ENCODE results near the gene UNKL. TPM values are rescaled to one million over a fixed set of nuclear protein-coding genes. Genes with fewer than 3 reads are reported as not detected.
A peak's percentile ranks its signal among the peaks of the same experiment; 100 is the strongest.

UNKL gene
- total RNA-seq, 2 donors from 2014 or later, result 9.9 to 11.3 TPM

DNA sequence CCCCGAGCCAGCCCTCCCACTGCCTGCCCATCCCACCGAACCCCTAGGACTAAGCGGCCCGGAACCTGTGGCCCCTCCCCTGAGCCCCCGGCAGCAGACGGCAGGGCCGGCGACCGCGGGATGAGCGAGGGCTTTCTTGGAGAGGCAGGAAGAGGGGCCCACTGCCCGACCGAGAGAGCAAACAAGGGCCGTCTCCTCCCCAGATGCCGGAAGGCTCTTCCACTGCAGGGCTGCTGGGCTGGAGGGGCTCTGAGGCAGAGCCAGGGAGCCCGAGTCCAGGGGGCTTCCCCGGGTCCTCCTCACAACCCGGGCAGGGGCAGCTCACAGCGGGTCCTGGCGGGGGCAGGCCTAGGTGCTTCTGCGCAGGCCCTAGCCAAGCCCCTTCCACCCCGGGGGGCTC is 19.3 kb upstream of the UNKL start:
- intact Hi-C loops (cut with DNase I), result no loop called here
- DNase-seq (ENCODE audit: low spot score), result no peak

DNA sequence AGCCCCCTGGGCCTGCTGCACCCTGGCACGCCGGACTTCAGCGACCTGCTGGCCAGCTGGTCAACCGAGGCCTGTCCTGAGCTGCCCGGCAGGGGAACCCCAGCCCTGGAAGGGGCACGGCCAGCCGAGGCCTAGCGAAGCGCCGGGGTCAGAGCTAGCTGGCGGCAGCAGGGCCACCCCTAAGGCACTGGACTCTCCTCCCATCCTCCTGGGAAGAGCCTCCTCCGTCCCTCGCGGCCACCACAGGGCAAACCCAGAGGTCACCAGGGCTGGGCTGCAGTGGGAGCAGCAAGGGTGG is 18.7 kb upstream of the UNKL start:
- no peak for DNase-seq (ENCODE audit: low spot score)
- intact Hi-C loops (cut with DNase I), result no loop called here

DNA sequence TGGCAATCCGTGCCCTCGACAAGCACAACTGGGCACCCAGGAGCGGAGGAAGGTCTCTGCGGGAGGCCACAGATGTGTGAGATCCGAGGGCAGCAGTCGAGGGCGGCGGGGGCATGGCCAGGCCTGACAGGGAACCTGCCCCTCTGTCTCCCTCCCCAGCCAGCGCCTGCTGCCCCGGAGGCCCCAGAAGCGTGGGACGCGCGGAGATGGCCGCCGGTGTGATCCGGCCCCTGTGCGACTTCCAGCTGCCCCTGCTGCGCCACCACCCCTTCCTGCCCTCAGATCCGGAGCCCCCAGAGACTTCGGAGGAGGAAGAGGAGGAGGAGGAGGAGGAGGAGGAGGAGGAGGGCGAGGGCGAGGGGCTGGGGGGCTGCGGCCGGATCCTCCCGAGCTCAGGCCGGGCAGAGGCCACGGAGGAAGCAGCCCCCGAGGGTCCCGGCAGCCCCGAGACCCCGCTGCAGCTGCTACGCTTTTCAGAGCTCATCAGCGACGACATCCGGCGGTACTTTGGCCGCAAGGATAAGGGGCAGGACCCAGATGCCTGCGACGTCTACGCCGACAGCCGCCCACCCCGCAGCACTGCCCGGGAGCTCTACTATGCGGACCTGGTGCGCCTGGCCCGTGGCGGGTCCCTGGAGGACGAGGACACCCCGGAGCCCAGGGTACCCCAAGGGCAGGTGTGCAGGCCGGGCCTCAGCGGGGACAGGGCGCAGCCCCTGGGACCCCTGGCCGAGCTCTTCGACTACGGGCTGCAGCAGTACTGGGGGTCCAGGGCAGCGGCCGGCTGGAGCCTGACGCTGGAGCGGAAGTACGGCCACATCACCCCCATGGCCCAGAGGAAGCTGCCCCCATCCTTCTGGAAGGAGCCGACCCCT is 18.1 kb upstream of the UNKL start:
- intact Hi-C loops (cut with DNase I), result no loop called here
- DNase-seq (ENCODE audit: low spot score), result no peak

DNA sequence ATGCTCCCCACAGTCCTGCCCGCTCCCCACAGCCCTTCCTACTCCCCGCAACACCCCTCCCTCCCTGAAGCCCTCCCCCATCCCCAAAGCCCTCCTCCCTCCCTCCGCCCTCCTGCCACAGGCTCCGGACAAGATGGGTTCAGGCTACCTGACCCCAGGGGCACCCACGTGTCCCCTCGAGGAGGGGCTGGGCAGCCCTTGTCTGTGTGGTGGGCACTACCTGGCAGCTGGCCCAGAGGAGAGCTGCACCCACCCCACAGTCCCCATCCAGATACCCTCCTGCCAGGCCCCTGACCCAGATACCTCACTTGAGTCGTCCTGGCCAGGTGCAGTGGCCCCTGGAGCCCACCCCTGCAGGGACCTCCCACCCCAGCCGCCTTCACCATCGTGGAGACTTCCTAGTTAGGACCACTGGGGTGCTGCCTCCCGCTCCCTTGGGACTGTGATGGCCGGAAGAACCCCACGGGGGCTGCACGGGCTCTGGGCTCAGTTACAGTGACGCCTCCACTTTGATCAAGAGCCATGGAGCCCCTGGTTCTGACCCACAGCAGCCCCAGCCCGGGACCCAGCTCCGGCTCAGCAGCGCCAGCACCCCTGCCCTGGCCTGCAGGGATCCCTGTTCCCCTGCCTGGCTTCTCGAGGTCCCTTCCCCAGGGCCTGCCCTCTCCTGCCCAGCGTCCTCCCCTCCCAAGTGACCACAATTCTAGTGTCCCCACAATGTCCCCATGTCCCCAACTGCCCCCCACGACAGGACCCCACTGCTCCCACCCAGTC is 17.2 kb upstream of the UNKL start:
- intact Hi-C loops (cut with DNase I), result no loop called here
- no peak for DNase-seq (ENCODE audit: low spot score)

DNA sequence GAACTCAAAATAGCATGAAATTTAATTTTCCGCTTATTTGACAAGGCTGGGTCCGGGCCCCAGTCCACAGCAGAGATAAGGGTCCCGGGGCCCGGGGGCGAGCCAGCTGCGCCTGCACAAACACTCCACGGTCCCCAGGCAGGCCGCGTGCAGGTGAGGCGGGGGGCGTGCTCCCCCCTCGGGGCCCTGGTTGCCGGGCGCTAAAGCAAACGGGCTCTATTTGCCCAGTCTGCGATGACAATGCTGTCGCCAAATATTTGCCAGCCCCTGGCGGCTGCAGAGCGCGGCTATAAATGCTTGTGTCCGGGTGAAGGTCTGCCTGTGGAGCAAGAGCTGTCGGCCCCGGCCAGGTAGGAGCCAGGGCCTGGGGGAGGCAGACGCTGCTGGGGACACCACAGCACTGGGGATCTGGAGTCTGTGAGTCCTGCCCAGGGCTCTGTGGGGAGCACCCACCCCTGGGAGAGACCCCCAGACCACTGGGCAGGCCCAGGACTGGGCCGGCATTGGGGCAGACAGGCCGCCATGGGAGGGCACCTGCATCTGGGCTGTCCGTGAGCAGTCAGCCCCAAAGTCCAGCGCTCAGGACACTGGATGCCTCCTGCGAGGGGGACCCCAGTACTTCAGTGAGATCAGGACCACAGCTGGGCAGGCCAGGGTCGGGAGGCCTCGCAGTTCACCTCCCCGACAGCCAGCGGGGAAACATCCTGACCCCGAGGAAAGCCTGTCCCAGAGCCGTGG is 16.4 kb upstream of the UNKL start, which contains the start of gene PERCC1:
PERCC1 (plus strand) TSS at position 320 of the 738 bp plus-strand sequence. CDS start 1,516 bp downstream, outside the sequence.
- DNase-seq (ENCODE audit: low spot score), result no peak
- intact Hi-C loops (cut with DNase I), result no loop called here

DNA sequence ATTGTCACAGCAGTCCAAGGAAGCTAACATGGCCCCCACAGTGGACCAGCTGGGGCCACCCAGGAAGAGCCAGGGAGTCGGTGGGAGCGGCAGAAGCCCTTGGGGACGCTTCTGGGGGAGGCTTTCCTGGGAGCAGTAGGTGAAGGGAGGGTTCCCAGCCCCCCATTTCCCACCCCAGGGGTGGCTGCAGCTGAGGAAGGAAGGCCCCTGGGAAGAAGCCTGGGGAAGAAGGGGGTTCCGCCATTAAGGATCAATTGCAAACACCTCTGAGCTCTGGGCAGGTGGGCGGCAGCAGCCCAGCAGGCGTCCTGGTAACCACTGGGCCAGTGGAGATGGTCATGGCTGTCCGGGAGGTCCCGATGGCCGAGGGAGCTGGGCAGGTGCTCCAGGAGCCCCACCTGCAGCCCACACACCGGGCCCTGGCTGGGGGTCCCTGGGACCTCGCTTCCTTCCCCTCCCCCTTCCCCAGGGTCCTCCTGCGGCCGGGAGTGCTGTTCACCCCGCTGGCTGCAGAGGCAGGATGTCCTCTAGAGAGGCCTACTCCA is 15.8 kb upstream of the UNKL start:
- intact Hi-C loops (cut with DNase I), result no loop called here
- DNase-seq (ENCODE audit: low spot score), result no peak

DNA sequence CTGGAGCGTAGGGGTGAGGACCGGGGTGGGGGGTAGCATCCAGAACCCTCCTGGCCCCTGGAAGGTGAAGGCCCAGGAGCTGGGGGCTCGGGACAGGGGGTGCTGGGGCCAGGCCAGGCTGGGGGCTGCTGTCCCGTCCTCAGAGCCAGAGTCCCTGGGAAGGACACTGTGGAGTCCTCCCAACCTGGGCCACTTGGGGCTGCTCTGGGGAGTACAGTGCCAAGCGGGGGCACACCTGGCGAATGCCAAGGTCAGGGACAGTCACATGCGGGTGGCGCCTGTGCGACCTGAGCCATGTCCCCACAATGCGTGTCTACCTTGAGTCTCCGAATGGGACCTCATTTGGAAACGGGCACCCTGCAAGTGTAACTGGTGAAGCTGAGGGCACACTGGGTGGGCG is 15.1 kb upstream of the UNKL start:
- intact Hi-C loops (cut with DNase I), result no loop called here
- DNase-seq (ENCODE audit: low spot score), result no peak

DNA sequence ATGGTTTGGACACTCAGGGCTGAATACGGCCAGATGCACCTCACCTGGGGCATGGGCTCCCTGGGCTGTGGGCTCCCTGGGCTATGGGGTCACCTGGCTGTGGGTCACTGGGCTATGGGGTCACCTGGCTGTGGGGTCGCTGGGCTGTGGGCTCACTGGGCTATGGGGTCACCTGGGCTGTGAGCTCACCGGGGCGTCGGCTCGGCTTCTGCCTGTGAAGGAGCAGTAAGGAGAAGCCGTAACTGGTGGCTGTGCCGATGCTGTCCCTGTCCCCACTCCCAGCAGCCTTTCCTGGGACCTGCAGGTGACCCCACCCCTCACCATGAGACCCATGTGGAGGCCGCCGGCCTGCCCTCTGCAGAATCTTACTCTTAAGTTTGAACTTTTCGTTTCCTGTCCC is 14.5 kb upstream of the UNKL start:
- intact Hi-C loops (cut with DNase I), result no loop called here
- DNase-seq (ENCODE audit: low spot score), result no peak

DNA sequence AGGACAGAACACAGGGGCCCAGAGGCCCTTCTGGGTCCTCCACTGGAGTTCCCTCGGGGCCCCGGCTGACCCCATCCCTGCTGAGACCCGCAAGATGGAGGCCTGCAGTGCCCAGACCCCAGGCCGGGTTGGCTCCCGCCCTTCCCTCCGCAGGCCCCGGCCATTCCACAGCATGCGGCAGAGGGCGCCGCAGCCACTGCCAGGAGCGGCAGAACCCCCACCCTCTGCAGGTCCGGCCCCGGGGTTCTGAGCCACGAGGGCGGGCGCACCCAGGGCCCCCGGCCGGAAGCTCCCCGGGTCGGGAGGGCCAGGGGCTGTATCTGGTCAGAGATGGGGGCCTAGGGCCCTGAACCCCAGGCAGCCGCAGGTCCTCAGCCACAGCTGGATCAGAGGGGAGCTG is 14.0 kb upstream of the UNKL start:
- intact Hi-C loops (cut with DNase I), result no loop called here
- peak; percentile 89 for DNase-seq (ENCODE audit: low spot score)

DNA sequence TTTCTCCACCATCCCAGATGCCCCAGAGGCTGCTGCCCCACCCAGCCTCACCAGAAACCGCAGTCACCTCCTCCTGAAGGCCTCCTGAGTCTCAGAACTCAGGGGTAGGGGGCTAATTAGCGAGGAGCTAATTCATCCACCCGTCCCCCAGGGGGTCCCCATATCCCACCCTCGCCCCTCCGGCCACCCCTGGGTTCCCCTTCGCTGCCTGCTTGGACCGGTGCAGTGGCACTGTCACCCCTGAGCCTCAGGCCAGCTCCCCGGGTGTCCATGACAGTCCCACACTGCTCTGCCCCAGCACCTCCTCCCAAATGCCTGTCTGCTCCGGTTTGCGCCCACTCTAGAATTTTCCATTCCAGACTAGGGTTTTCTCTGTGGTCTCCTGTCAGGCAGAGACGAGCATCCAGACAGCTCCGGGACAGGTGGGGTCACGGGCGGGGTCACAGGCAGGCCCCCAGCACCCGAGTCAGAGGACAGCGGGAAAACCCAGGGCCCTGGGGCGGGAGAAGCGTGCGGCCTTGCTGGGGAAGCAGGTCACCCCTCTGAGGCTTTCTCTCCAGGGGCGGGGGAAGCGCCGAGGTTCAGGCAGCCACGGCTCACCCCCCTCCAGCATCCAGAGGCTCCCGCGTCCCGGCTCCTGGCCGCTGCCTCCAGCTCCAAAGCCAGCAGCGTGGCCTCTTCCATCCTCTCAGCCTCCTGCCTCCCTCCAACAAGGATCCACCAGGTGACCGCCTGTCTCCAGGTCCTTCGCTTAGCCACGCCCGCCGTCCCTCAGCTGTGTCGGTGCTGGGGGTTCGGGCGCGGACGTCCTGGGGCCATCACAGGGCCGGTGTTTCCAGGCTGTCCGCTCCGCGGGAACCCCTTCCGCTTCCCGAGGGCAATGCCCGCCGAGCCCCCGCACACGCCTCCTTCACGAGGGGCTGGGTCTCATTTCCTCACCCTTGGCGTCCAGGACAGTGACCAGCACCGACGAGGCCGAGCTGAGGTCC is 13.3 kb upstream of the UNKL start:
- intact Hi-C loops (cut with DNase I), result no loop called here
- no peak for DNase-seq (ENCODE audit: low spot score)

DNA sequence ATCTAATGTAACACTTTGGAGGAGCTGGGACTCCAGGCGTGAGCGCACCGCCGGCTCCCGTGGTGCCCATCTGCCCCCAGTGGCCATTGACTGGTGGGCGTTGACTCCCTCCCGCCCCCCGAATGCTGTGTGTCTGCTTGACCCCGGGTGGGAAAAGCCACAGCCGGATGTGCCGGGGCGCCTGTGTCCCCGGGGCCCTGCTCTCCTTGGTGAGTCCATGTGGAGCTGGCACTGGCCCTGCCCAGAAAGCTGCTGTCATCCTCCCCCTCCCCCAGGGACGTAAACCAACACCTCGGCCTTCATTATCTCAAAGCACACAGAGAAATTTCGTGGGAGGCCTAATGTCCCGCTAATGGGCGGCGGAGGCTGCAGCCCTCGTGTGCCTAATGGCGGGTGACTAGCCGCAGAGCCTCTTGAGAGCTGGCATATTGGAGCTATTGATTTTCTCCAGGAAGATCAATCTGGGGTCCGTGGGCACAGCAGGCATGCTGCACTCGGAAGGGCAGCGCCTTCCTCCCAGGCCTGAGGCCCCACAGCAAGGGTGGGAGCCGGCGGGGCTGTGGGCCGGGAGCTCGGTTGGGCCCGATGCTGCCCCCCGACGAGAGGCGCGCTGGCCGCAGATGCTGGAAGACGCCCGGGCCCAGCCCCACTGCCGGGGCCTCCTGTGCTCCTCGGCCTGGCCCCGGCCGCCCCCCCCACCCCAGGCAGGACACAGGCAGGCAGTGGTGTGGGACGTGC is 12.4 kb upstream of the UNKL start:
- DNase-seq (ENCODE audit: low spot score), result no peak
- intact Hi-C loops (cut with DNase I), result no loop called here

DNA sequence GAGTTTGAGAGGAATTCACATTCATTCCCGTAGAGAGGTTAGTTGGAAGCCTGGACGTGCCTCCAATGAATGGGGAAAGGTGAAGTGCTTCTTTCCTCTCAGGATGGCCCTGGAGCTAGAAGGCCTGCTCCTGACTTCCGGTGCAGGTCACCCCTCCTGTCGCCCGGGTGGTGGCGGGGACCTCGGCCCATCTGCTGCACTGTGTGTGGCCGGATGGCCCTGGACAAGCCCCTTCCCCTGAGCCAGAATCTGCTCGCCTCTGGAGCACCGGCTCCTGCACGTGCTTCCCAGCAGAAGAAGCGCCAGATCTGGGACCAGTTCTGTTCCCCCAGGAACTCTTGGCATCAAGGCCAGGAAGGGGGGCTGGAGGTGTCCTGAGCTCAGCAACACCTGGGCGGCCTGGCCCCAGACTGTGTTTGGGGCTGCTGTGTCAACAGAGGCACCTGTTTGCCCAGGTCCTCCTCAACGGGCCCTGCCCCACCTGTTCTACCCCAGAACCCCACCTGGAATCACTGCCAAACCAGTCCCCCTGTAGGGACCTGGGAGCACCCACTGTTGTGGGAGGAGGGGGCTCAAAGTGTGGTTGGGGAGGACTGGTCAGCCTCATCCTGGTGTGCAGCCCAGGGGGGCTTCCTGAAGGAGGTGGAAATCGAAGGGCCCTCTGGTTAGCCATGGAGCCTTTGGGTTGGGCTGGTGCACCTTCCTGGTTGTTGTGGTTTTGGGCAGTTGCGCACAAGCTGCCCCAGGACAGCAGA is 11.3 kb upstream of the UNKL start:
- intact Hi-C loops (cut with DNase I), result no loop called here
- DNase-seq (ENCODE audit: low spot score), result no peak

DNA sequence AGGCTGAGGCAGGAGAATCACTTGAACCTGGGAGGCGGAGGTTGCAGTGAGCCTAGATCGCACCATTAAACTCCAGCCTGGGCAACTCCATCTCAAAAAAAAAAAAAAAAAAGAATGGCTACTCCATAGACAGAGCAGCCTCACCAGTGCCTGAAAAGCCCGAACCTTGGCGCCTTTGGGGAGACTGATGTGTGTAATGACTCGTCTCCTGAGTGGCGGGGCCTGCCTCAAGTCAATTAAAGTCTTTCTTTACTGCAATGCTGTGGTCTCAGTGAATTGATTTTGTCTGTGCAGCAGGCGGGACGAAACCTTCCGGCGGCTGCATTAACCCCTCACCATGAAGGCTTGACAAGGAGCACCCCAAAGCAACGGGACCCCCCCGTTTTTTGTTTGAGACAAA is 9.5 kb upstream of the UNKL start:
- intact Hi-C loops (cut with DNase I), result no loop called here
- DNase-seq (ENCODE audit: low spot score), result no peak

DNA sequence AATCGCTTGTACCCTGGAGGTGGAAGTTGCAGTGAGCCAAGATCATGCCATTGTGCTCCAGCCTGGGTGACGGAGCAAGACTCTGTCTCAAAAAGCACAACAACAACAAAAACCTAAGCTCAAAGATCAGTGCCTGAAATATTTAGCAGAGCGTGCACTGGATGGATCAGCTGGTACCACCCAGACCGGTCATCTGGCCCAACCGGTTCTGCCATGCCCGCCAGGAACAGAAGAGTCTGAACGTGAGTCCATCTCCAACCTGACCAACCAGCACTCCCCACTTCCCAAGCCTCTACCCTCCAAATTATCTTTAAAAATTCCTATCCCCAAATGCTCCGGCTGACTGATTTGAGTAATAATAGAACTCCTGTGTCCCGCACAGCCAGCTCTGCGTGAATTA is 7.6 kb upstream of the UNKL start:
- intact Hi-C loops (cut with DNase I), result no loop called here
- DNase-seq (ENCODE audit: low spot score), result no peak

DNA sequence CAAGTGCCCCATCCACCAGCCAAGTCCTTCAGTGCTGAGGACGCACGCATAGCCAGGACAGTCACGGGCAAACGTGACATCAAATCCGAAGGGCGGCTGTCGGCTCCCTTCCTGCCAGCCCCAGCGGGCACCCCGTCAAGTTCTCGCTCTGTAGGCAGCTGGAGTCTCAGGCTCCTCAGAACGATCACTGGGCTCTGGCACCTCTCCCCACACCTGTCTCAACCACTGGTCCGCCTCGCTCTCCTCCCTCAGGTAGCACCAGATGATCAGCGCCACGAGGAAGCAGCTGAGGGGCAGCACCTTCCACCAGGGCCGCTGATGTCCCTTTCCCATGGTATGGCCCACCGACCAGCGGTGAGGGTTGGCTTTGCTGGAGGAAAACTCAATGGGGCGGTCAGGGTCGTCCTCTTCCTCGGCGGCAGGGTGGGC is 5.6 kb upstream of the UNKL start:
- intact Hi-C loops (cut with DNase I), result no loop called here
- DNase-seq (ENCODE audit: low spot score), result no peak

DNA sequence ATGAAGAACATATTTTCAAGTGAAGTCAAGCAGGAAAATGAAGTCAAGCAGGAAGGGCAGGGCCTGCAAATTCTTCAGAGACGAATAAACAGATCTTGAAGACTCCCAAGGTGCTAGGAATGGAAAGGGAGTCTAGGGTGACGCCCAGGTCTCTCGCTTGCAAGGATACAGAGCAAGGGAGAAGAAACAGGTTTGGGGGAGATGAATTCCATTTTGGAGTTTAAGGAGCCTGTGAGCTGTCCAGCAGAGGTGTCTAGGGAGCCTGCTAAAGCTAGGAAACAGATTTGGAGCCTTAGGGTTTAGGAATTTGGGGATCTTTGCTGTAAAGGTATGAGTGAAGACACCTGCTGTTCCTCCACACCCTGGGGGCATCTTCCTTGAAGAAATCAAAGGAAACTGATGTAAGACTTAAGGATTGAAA is 2.0 kb upstream of the UNKL start:
- DNase-seq (ENCODE audit: low spot score), result no peak
- intact Hi-C loops (cut with DNase I), result loop anchor here (10.0 kb wide), 2 partner anchors 52 to 118 kb away; partner anchors contain the start of gene TMEM204 (in 1 of the 2)
